Thoracic aorta (tissue), 2 donors: ENCODE results near the gene BAHD1. TPM values are rescaled to one million over a fixed set of nuclear protein-coding genes. Genes with fewer than 3 reads are reported as not detected.

Experiments used
- ATAC-seq: fragments of 150-250 bp; one replicate; pipeline ENCODE4 v1.8.0; 2017; ENCODE audit warnings: low read depth; ENCODE audit not compliant: insufficient number of reproducible peaks, low FRiP score
- DNase-seq: peaks from one replicate; pipeline ENCODE4 v3.0.0-alpha.2; 2020; ENCODE audit warnings: low spot score
- H3K27ac ChIP-seq, 2 donors: fragments of 200-600 bp; sonication (generic); 1 replicate in 1 of 2; 2 replicates in 1 of 2; pipeline ENCODE4 v1.5.1; 2016; ENCODE audit warnings: mild to moderate bottlenecking in 2 of 2, moderate library complexity in 2 of 2
- H3K27me3 ChIP-seq: fragments of 200-600 bp; sonication (generic); replicated peaks from 2 replicates; pipeline ENCODE4 v1.6.0; 2016; ENCODE audit warnings: mild to moderate bottlenecking; ENCODE audit not compliant: insufficient read depth
- H3K36me3 ChIP-seq: fragments of 200-600 bp; sonication (generic); one replicate; pipeline ENCODE4 v1.5.1; 2016
- H3K4me1 ChIP-seq, 2 donors: fragments of 200-600 bp; sonication (generic); 1 replicate in 1 of 2; 2 replicates in 1 of 2; pipeline versions ENCODE4 v1.5.1 to v1.6.0; 2016; ENCODE audit warnings: low read depth in 2 of 2, mild to moderate bottlenecking in 1 of 2; ENCODE audit not compliant: control insufficient read depth in 1 of 2
- H3K4me3 ChIP-seq: fragments of 200-600 bp; sonication (generic); 2 replicates; pipeline ENCODE4 v1.5.1; 2016; ENCODE audit warnings: mild to moderate bottlenecking
- H3K9me3 ChIP-seq: fragments of 200-600 bp; sonication (generic); 2 replicates; pipeline ENCODE4 v1.5.1; 2016
- CTCF ChIP-seq: fragments of 200-600 bp; sonication (generic); IDR thresholded peaks from one replicate; pipeline ENCODE4 v1.5.1; 2019; ENCODE audit warnings: antibody characterized with exemption
- total RNA-seq, 2 donors: library from RNA; depleted of rRNA; stranded (reverse); fragments of >200 nt; gene quantifications; one replicate each; pipeline versions ENCODE4 v1.1.0 to v1.2.3, GENCODE V29; 2016

The BAHD1 gene
- total RNA-seq, 2 donors from 2014 or later = 10.7 to 14.0 TPM

- Histone ChIP-seq H3K4me1 (peaks cover 5 to 16% of the 10 kb centered on the region in 2 donors), H3K4me3 (no peak overlapping the region), H3K36me3 (peaks cover 21% of the 10 kb centered on the region), H3K27me3 (no peaks in the 10 kb centered on the region), H3K9me3 (no peaks in the 10 kb centered on the region), H3K27ac (no peak overlapping the region)
- ATAC-seq = no peak
- TF ChIP-seq CTCF = no peak
- no peak for DNase-seq
These were observed 22.6 kb upstream of the BAHD1 start for GRCh38 chr15:40418126-40418525.

DNA sequence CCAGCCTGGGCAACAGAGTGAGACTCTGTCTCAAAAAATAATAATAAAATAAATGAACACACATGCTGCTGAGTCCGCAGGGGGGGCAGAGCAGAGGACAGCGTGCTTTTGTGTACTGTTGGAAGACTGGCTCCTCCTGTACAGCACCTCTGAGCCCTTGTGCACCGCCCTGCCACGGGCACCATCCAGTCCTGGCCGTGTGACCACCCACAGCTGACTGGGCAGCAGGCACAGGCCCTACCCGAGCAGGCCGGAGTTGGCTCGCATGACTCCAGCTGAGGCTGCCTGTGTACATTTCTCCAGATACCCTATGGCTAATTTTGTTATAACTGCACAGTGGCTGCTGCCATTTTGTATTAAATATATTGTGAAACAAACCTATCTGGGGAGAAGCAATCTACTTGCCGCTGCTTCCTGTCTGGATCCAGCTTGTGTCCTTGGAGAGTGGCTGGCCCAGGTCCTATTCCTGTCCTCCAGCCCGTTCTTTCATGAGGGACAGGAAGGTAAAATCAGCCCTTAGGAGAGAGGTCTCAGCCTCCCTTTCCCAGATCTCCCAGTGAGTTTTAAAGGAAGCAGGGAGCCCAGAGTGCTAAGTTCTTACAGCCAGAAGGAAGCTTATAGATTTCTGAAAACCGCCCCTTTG lies 20.6 kb upstream of the BAHD1 start:
- Histone ChIP-seq H3K27ac (no peak overlapping the region), H3K27me3 (no peaks in the 10 kb centered on the region), H3K36me3 (peaks cover 4% of the 10 kb centered on the region), H3K4me3 (no peak overlapping the region), H3K4me1 (peaks cover 5 to 16% of the 10 kb centered on the region in 2 donors), H3K9me3 (no peaks in the 10 kb centered on the region)
- ATAC-seq (no peak), DNase-seq (no peak)
- no peak for TF ChIP-seq CTCF

GRCh38 chr15:40420793-40421192 lies 20.0 kb upstream of the BAHD1 start:
- Histone ChIP-seq H3K36me3 (peaks cover 3% of the 10 kb centered on the region), H3K27me3 (no peaks in the 10 kb centered on the region), H3K4me1 (peaks cover 5 to 16% of the 10 kb centered on the region in 2 donors), H3K4me3 (no peak overlapping the region), H3K27ac (no peak overlapping the region), H3K9me3 (no peaks in the 10 kb centered on the region)
- ATAC-seq = no peak
- DNase-seq = no peak
- no peak for TF ChIP-seq CTCF

DNA sequence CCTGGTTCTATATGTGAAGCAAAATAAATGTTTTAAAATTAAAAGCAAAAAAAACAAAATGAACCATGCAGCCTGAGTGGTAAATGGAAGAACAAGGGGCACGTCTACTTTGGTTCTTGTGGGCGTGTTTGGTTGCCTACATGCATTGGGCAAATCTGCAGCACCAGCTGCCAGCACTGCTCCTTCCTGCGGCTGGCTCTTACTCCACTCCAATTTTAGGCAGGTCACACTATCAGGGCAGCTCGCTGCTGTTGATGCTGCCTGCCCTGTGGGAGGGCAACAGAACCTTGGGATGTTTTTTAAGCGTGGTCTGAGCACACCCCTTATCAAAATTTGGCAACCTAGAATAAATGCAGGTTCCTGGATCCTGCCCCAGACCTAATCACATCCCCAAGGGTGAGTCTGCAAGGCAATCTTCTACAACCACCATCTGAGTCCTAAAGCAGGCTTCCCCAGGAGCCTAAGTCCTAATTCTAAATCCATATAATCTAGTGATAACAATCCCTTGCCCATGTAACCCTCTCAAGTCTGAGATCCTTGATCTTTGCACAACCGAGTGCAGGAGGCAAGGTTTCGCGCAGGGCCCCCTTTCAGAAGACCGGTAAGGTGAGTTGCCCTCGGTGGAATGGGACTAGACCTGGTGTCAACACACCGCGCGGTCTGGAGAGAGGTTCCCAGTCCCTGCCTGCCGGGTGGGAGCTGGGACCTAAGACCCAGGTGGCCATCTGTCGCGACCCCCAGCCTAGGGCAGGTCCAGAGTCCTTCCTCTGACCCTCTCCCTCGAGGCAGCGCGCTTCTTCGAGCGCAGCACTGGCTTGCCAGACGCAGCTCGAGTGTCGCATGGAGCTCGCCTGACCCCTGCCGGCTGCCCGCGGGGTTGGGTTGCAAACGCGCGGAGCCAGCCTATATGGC lies 19.3 kb upstream of the BAHD1 start:
- Histone ChIP-seq H3K36me3 (peaks cover 3% of the 10 kb centered on the region), H3K4me3 (peak overlapping the region; percentile 37), H3K27me3 (no peaks in the 10 kb centered on the region), H3K27ac (no peak overlapping the region), H3K9me3 (no peaks in the 10 kb centered on the region), H3K4me1 (peaks cover 5 to 16% of the 10 kb centered on the region in 2 donors)
- ATAC-seq = peak; percentile 54
- no peak for DNase-seq
- TF ChIP-seq CTCF = peak; percentile 95

DNA sequence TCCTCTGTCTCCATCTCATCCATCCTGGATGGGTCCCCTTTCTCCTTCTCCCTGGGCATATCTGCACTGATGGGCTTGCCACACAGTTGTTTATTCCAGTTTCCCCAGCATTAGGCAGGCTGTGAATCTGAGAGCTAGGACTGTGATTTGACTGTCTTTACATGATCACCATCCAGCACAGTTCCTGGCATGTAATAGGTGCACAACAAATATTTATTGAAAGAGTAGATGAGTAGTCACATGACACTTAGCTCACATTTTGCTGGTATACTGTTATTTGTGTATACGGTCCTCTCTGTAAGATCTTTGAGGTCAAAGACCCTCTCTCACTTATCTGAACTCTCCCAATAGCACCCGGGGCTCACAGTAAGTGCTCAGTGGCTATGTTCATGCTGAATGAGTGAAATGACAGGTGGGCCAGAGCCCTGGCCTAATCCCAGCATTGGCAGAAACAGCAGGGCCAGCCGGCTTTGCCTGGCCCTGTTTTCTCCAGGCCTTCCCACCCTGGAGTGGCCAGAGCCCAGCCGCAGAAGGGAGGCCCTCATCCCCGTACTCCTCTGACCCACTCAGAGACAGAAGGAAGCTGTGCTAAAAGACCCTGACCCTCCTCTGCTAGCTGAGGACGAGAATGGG lies 16.2 kb upstream of the BAHD1 start:
- no peak for ATAC-seq
- TF ChIP-seq CTCF = no peak
- H3K27me3 ChIP-seq = no peaks in the 10 kb centered on the region
- H3K4me1 ChIP-seq = peaks cover 5 to 16% of the 10 kb centered on the region in 2 donors
- H3K9me3 ChIP-seq = no peaks in the 10 kb centered on the region
- no peak overlapping the region for H3K27ac ChIP-seq
- H3K36me3 ChIP-seq = no peaks in the 10 kb centered on the region
- DNase-seq = no peak
- no peak overlapping the region for H3K4me3 ChIP-seq
